ENCODE measurements around the gene EIF4E. TPM values are rescaled to one million over a fixed set of nuclear protein-coding genes. Genes with fewer than 3 reads are reported as not detected.
A peak's percentile ranks its signal among the peaks of the same experiment; 100 is the strongest.

The EIF4E gene, protein sequence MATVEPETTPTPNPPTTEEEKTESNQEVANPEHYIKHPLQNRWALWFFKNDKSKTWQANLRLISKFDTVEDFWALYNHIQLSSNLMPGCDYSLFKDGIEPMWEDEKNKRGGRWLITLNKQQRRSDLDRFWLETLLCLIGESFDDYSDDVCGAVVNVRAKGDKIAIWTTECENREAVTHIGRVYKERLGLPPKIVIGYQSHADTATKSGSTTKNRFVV
- 100 to 1,000 TPM; 142 to 183 TPM for total RNA-seq
- polyA plus RNA-seq (ENCODE audit: insufficient read length in 2 of 2): 100 to 1,000 TPM; 105 to 121 TPM
- long read RNA-seq, donor 1, full-length matches to known transcripts: 33 of 33 reads
- long read RNA-seq, donor 1, partial matches to known transcripts: 0 of 33 reads
- long read RNA-seq, donor 1, other reads (novel, unspliced or antisense): 0 of 33 reads
- long read RNA-seq, donor 2, full-length matches to known transcripts: 13 of 39 reads
- long read RNA-seq, donor 2, partial matches to known transcripts: 26 of 39 reads
- long read RNA-seq, donor 2, other reads (novel, unspliced or antisense): 0 of 39 reads
- long read RNA-seq, donor 3, full-length matches to known transcripts: 19 of 19 reads
- long read RNA-seq, donor 3, partial matches to known transcripts: 0 of 19 reads
- long read RNA-seq, donor 3, other reads (novel, unspliced or antisense): 0 of 19 reads
- long read RNA-seq, donor 4, full-length matches to known transcripts: 26 of 26 reads
- long read RNA-seq, donor 4, partial matches to known transcripts: 0 of 26 reads
- long read RNA-seq, donor 4, other reads (novel, unspliced or antisense): 0 of 26 reads

DNA sequence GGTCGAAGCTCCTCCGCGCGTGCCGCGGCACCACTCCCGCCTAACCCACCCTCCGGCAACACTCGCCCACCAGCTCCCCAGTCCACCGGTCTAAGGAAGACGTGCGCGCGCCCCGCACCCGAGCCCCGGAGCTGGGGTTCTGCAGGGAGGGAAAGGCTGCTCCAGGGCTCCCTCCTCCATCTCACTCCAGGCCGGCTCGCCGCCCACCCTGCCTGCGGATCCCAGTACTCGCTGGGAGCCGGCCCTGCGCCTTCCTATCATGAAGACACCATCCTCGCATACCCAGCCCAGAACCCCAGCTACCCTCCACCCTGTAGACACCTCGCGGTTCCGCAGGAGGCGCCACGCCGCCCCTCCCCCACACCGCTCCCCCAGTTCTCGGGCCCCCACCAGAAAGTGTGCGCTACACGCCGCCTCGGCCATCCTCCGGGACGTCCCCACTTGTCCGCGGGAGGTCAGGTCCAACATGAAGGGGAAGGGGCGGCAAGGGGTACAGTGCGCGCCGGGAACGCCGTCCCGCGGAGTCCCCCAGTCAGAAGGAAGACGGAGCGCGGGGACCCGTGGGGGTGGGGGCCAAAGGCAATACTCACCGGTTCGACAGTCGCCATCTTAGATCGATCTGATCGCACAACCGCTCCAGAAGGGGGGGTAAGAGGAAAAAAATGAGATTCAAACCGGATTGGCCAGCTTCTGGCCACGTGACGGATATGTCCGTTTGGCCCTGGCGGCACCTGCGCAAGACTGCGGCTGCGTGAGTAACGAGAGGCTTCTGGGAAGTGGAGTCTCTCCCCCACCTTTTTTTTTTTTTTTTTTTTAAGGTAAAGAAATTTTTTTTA lies at the start of gene EIF4E:
EIF4E (minus strand) TSS at position 629 of the 836 bp plus-strand sequence; CDS start at position 608, 21 bp downstream.
- H3K9me3 ChIP-seq (ENCODE audit: control insufficient read depth, insufficient read depth, low read length): no peaks in the 10 kb centered on the region
- 0% methylated on average over 50 of the region's 68 CpGs for WGBS (ENCODE audit: insufficient coverage)
- peak within 1 kb of the TSS; percentile 98 for H3K27ac ChIP-seq (ENCODE audit: low read depth, low read length)
- peak; percentile 90 to 100 (median 97) for DNase-seq (ENCODE audit: low read depth in 4 of 6, low spot score in 6 of 6)
- peaks cover 4% of the 10 kb centered on the region for H3K36me3 ChIP-seq (ENCODE audit: control insufficient read depth, insufficient read depth, low read length)
- H3K4me1 ChIP-seq (ENCODE audit: control insufficient read depth, insufficient read depth, low read length): peaks cover 10% of the 10 kb centered on the region
- peak within 1 kb of the TSS; percentile 99 for H3K4me3 ChIP-seq (ENCODE audit: low read depth, low read length)
- no peaks in the 10 kb centered on the region for H3K27me3 ChIP-seq (ENCODE audit: control insufficient read depth, insufficient read depth, low read length)

GRCh38 chr4:98977557-98977956 lies 48.6 kb upstream of the EIF4E start:
- Histone ChIP-seq H3K4me3 (ENCODE audit: low read depth, low read length) (no peak overlapping the region), H3K4me1 (ENCODE audit: control insufficient read depth, insufficient read depth, low read length) (no peaks in the 10 kb centered on the region), H3K27ac (ENCODE audit: low read depth, low read length) (no peak overlapping the region), H3K27me3 (ENCODE audit: control insufficient read depth, insufficient read depth, low read length) (no peaks in the 10 kb centered on the region), H3K36me3 (ENCODE audit: control insufficient read depth, insufficient read depth, low read length) (no peaks in the 10 kb centered on the region), H3K9me3 (ENCODE audit: control insufficient read depth, insufficient read depth, low read length) (no peaks in the 10 kb centered on the region)
- no peak for DNase-seq (ENCODE audit: low read depth in 4 of 6, low spot score in 6 of 6)
- WGBS (ENCODE audit: insufficient coverage): 100% methylated on average over 4 of the region's 7 CpGs

DNA sequence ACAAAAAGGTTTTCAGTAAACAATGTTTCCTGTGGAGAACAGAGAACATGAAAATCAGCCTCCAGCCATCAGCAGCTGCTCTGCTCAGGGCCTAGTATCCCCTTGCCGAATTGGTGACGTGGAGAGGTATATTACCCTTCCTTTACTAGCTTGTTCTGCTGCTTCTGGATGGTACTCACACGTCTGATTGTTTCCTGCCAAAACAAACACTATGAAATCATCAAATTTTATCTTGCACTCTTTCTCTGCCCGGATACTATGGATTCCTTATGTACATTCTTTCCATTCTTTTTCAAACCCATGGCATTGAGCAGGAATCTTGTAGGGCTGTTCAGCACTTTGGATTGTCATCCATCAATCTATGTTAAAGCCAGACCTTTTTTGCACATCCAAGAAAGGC lies 47.8 kb upstream of the EIF4E start:
- 76% methylated on average over 4 of the region's 4 CpGs for WGBS (ENCODE audit: insufficient coverage)
- Histone ChIP-seq H3K4me3 (ENCODE audit: low read depth, low read length) (no peak overlapping the region), H3K4me1 (ENCODE audit: control insufficient read depth, insufficient read depth, low read length) (no peaks in the 10 kb centered on the region), H3K27ac (ENCODE audit: low read depth, low read length) (no peak overlapping the region), H3K36me3 (ENCODE audit: control insufficient read depth, insufficient read depth, low read length) (no peaks in the 10 kb centered on the region), H3K27me3 (ENCODE audit: control insufficient read depth, insufficient read depth, low read length) (no peaks in the 10 kb centered on the region), H3K9me3 (ENCODE audit: control insufficient read depth, insufficient read depth, low read length) (no peaks in the 10 kb centered on the region)
- no peak for DNase-seq (ENCODE audit: low read depth in 4 of 6, low spot score in 6 of 6)

- Histone ChIP-seq H3K27ac (ENCODE audit: low read depth, low read length) (no peak overlapping the region), H3K9me3 (ENCODE audit: control insufficient read depth, insufficient read depth, low read length) (no peaks in the 10 kb centered on the region), H3K36me3 (ENCODE audit: control insufficient read depth, insufficient read depth, low read length) (no peaks in the 10 kb centered on the region), H3K4me1 (ENCODE audit: control insufficient read depth, insufficient read depth, low read length) (no peaks in the 10 kb centered on the region), H3K4me3 (ENCODE audit: low read depth, low read length) (no peak overlapping the region), H3K27me3 (ENCODE audit: control insufficient read depth, insufficient read depth, low read length) (no peaks in the 10 kb centered on the region)
- DNase-seq (ENCODE audit: low read depth in 4 of 6, low spot score in 6 of 6): peak in 1 of 6 donors; percentile 2
- WGBS (ENCODE audit: insufficient coverage): no CpG with 5 or more reads among the region's 1 CpG
Measured at GRCh38 chr4:98969878-98970785, 41.2 kb upstream of the EIF4E start.

DNA sequence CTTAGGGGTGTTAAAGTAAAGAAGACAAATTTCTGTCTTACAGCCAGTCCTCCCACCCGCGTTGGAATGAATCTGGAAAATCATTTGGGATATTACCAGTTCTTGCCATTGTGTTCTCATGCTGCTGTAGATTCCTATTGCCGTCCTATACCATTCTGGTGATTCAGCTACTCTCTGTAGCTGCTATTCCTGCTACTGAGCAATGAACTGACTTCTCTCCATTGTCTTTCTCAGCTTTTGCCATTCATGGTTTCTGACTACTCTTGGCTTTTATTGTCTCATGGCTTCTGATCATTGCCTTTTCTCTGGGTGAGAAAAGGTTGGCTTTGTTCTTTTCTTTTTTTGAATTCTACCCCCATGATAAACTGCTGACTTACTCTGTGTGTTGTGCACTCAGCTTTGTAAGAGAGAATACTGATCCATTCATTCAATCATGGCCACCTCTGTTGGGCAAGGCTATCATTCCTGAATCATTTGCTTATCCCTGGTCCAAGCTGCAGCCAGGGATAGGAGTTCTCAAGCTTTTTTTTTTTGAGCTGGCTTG lies 38.9 kb upstream of the EIF4E start:
- H3K27me3 ChIP-seq (ENCODE audit: control insufficient read depth, insufficient read depth, low read length): no peaks in the 10 kb centered on the region
- H3K4me1 ChIP-seq (ENCODE audit: control insufficient read depth, insufficient read depth, low read length): no peaks in the 10 kb centered on the region
- H3K36me3 ChIP-seq (ENCODE audit: control insufficient read depth, insufficient read depth, low read length): no peaks in the 10 kb centered on the region
- 65% methylated on average over 3 of the region's 3 CpGs for WGBS (ENCODE audit: insufficient coverage)
- H3K27ac ChIP-seq (ENCODE audit: low read depth, low read length): no peak overlapping the region
- H3K4me3 ChIP-seq (ENCODE audit: low read depth, low read length): no peak overlapping the region
- no peak for DNase-seq (ENCODE audit: low read depth in 4 of 6, low spot score in 6 of 6)
- H3K9me3 ChIP-seq (ENCODE audit: control insufficient read depth, insufficient read depth, low read length): no peaks in the 10 kb centered on the region

GRCh38 chr4:98966926-98967325 lies 38.0 kb upstream of the EIF4E start:
- H3K4me3 ChIP-seq (ENCODE audit: low read depth, low read length): no peak overlapping the region
- H3K9me3 ChIP-seq (ENCODE audit: control insufficient read depth, insufficient read depth, low read length): no peaks in the 10 kb centered on the region
- no peak overlapping the region for H3K27ac ChIP-seq (ENCODE audit: low read depth, low read length)
- H3K27me3 ChIP-seq (ENCODE audit: control insufficient read depth, insufficient read depth, low read length): no peaks in the 10 kb centered on the region
- WGBS (ENCODE audit: insufficient coverage): no CpG with 5 or more reads among the region's 3 CpGs
- DNase-seq (ENCODE audit: low read depth in 4 of 6, low spot score in 6 of 6): no peak
- no peaks in the 10 kb centered on the region for H3K4me1 ChIP-seq (ENCODE audit: control insufficient read depth, insufficient read depth, low read length)
- no peaks in the 10 kb centered on the region for H3K36me3 ChIP-seq (ENCODE audit: control insufficient read depth, insufficient read depth, low read length)

- H3K27ac ChIP-seq (ENCODE audit: low read depth, low read length): no peak overlapping the region
- H3K4me1 ChIP-seq (ENCODE audit: control insufficient read depth, insufficient read depth, low read length): no peaks in the 10 kb centered on the region
- H3K36me3 ChIP-seq (ENCODE audit: control insufficient read depth, insufficient read depth, low read length): no peaks in the 10 kb centered on the region
- 76% methylated on average over 2 of the region's 5 CpGs for WGBS (ENCODE audit: insufficient coverage)
- no peaks in the 10 kb centered on the region for H3K9me3 ChIP-seq (ENCODE audit: control insufficient read depth, insufficient read depth, low read length)
- no peaks in the 10 kb centered on the region for H3K27me3 ChIP-seq (ENCODE audit: control insufficient read depth, insufficient read depth, low read length)
- DNase-seq (ENCODE audit: low read depth in 4 of 6, low spot score in 6 of 6): peak in 1 of 6 donors; percentile 31
- H3K4me3 ChIP-seq (ENCODE audit: low read depth, low read length): no peak overlapping the region
Measured at GRCh38 chr4:98963538-98964433, 34.9 kb upstream of the EIF4E start.

- Histone ChIP-seq H3K4me3 (ENCODE audit: low read depth, low read length) (no peak overlapping the region), H3K27ac (ENCODE audit: low read depth, low read length) (no peak overlapping the region), H3K4me1 (ENCODE audit: control insufficient read depth, insufficient read depth, low read length) (no peaks in the 10 kb centered on the region), H3K36me3 (ENCODE audit: control insufficient read depth, insufficient read depth, low read length) (no peaks in the 10 kb centered on the region), H3K27me3 (ENCODE audit: control insufficient read depth, insufficient read depth, low read length) (no peaks in the 10 kb centered on the region), H3K9me3 (ENCODE audit: control insufficient read depth, insufficient read depth, low read length) (no peaks in the 10 kb centered on the region)
- WGBS (ENCODE audit: insufficient coverage): 100% methylated on average over 2 of the region's 2 CpGs
- DNase-seq (ENCODE audit: low read depth in 4 of 6, low spot score in 6 of 6): no peak
Measured at GRCh38 chr4:98961770-98962169, 32.8 kb upstream of the EIF4E start.

All from spinal cord (tissue), 10 donors.